HepG2 (cell line): ENCODE results near the gene TMEM218. TPM values are rescaled to one million over a fixed set of nuclear protein-coding genes. Genes with fewer than 3 reads are reported as not detected.

Experiments used
- CC2D1A ChIP-seq: sonication (generic); formaldehyde crosslinking; IDR thresholded peaks from 2 replicates; pipeline ENCODE4 v1.8.1; 2023; ENCODE audit warnings: mild to moderate bottlenecking, missing genetic modification reagents
- ELF1 ChIP-seq: sonication (generic); formaldehyde crosslinking; IDR thresholded peaks from 2 replicates; pipeline ENCODE4 v1.4.0; 2020; ENCODE audit warnings: missing genetic modification reagents
- HDAC2 ChIP-seq: sonication (generic); formaldehyde crosslinking; IDR thresholded peaks from 2 replicates; pipeline ENCODE4 v1.4.0; 2020; ENCODE audit warnings: missing genetic modification reagents
- KLF16 ChIP-seq, 2 experiments: sonication (generic) in 1 of 2; formaldehyde crosslinking in 1 of 2; IDR thresholded peaks; 2 replicates each; pipeline versions ENCODE4 v1.6.1 to v1.8.0; 2016 to 2023; ENCODE audit warnings: missing genetic modification reagents in 2 of 2, missing compliant biosample characterization in 1 of 2
- MIER2 ChIP-seq: IDR thresholded peaks from 2 replicates; pipeline ENCODE4 v1.6.1; 2016; ENCODE audit warnings: missing biosample characterization, missing genetic modification reagents
- MLXIP ChIP-seq: sonication (generic); formaldehyde crosslinking; IDR thresholded peaks from 2 replicates; pipeline ENCODE4 v1.9.0; 2021; ENCODE audit warnings: missing genetic modification reagents, borderline replicate concordance
- MYNN ChIP-seq: sonication (generic); formaldehyde crosslinking; IDR thresholded peaks from 2 replicates; pipeline ENCODE4 v1.4.0; 2020; ENCODE audit warnings: mild to moderate bottlenecking, low read depth, missing genetic modification reagents
- NCOA5 ChIP-seq: sonication (generic); formaldehyde crosslinking; IDR thresholded peaks from 2 replicates; pipeline ENCODE4 v1.4.0; 2020; ENCODE audit warnings: missing genetic modification reagents
- PHF8 ChIP-seq: sonication (generic); formaldehyde crosslinking; IDR thresholded peaks from 2 replicates; pipeline ENCODE4 v1.5.0; 2020; ENCODE audit warnings: missing genetic modification reagents
- POLR2G ChIP-seq: fragments of 200-400 bp; formaldehyde crosslinking; IDR thresholded peaks from 2 replicates; pipeline ENCODE4 v1.6.1; 2018; ENCODE audit warnings: mild to moderate bottlenecking, low read depth, low read length, moderate library complexity
- PRDM10 ChIP-seq: sonication (generic); formaldehyde crosslinking; IDR thresholded peaks from 2 replicates; pipeline ENCODE4 v1.4.0; 2020; ENCODE audit warnings: low read depth, missing genetic modification reagents
- RELA ChIP-seq: sonication (generic); formaldehyde crosslinking; IDR thresholded peaks from 2 replicates; pipeline ENCODE4 v1.4.0; 2020; ENCODE audit warnings: missing genetic modification reagents
- SIX4 ChIP-seq: sonication (generic); formaldehyde crosslinking; IDR thresholded peaks from 2 replicates; pipeline ENCODE4 v1.4.0; 2020; ENCODE audit warnings: missing genetic modification reagents
- SMAD3 ChIP-seq: sonication (generic); formaldehyde crosslinking; IDR thresholded peaks from 2 replicates; pipeline ENCODE4 v1.4.0; 2020; ENCODE audit warnings: missing genetic modification reagents
- ZBTB25 ChIP-seq: IDR thresholded peaks from 2 replicates; pipeline ENCODE4 v1.6.1; 2018; ENCODE audit warnings: missing genetic modification reagents
- ZNF205 ChIP-seq: IDR thresholded peaks from 2 replicates; pipeline ENCODE4 v1.6.1; 2018; ENCODE audit warnings: missing biosample characterization, missing genetic modification reagents
- ZNF501 ChIP-seq: sonication (generic); formaldehyde crosslinking; IDR thresholded peaks from 2 replicates; pipeline ENCODE4 v1.5.1; 2020; ENCODE audit warnings: mild to moderate bottlenecking, moderate library complexity, missing genetic modification reagents
- polyA plus RNA-seq, 8 experiments: library from polyadenylated mRNA; depleted of rRNA in 3 of 8; stranded (reverse) in 7 of 8; unstranded in 1 of 8; fragments of >200 nt; fragmentation: Illumina TruSeq in 4 of 8; extraction: Trizol in 4 of 8; gene quantifications; 2 replicates each; pipeline versions ENCODE4 v1.2.1 to v1.2.3, GENCODE V29; 2011 to 2016; ENCODE audit warnings: low read depth in 4 of 8, missing spikeins in 1 of 8, mixed read lengths in 1 of 8; ENCODE audit not compliant: insufficient read depth in 1 of 8
- total RNA-seq, 5 experiments: library from RNA; depleted of rRNA; stranded (reverse); fragments of >200 nt; fragmentation: Illumina TruSeq; extraction: Trizol; gene quantifications; 2 replicates each; pipeline ENCODE4 v1.2.3, GENCODE V29; 2016; ENCODE audit warnings: low read depth in 1 of 5
- TF ChIP-seq, protein P1 (sequence below): IDR thresholded peaks from 2 replicates; pipeline ENCODE4 v1.6.1; 2016; ENCODE audit warnings: control low read depth
- TF ChIP-seq, protein P2 (sequence below): IDR thresholded peaks from 2 replicates; pipeline ENCODE4 v1.6.1; 2016; ENCODE audit warnings: missing genetic modification reagents, missing compliant biosample characterization

The TMEM218 gene
- total and polyA plus RNA-seq, 2 of the 13 experiments (the other 11 are each of a cell fraction or from before 2014, with no cell fraction given): 11.8 to 14.0 TPM

DNA sequence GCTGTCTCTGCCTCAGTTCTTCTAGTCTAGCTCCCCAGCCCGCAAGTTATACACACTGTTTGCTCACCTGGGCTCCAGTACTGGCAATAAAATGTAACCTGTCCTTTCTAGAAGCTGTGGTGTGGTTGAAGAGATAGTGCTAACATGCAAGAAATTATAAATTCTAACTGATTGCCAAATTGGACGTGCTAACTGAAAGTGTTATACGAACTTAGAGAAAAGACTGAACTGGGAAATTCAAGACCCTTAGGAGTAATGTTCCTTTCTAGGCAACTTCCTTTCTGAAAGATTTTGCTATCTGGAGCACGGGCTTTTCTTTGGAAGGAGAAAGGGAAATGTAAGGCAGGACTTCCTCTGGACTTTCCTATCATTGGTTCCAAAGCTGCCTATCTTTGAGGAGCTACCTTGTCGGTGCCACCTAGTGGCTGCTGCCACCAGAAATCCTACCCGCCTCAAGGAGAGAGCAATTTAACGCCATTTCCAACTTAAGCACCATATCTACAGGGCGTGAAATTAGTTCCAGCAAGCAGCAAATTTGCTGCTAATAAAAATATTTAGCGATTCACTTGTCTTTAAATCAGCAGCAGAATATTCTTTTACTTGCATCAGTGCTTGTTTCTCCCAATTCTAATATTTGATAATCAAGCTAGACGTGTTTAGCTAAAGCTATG, 12.7 kb upstream of the TMEM218 start (continued):
- TF ChIP-seq, protein P1, sequence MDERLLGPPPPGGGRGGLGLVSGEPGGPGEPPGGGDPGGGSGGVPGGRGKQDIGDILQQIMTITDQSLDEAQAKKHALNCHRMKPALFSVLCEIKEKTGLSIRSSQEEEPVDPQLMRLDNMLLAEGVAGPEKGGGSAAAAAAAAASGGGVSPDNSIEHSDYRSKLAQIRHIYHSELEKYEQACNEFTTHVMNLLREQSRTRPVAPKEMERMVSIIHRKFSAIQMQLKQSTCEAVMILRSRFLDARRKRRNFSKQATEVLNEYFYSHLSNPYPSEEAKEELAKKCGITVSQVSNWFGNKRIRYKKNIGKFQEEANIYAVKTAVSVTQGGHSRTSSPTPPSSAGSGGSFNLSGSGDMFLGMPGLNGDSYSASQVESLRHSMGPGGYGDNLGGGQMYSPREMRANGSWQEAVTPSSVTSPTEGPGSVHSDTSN (CRISPR knock-in tag): peak; percentile 88
- TF ChIP-seq POLR2G: 0 out of 2 replicates have a peak, but pooled peaks have one; percentile 37
- TF ChIP-seq PHF8 (CRISPR knock-in tag): 0 out of 2 replicates have a peak, but pooled peaks have one; percentile 18
- TF ChIP-seq MLXIP (CRISPR knock-in tag): no peak
- TF ChIP-seq ZBTB25 (CRISPR knock-in tag): no peak
- TF ChIP-seq PRDM10: no peak
- TF ChIP-seq HDAC2 (CRISPR knock-in tag): no peak
- no peak for TF ChIP-seq RELA (CRISPR knock-in tag)
- 0 out of 2 replicates have a peak, but pooled peaks have one; percentile 19 for TF ChIP-seq SIX4 (CRISPR knock-in tag)
- TF ChIP-seq CC2D1A (CRISPR knock-in tag): peak; percentile 53; the same call in 1 of the 2 replicates
- no peak for TF ChIP-seq ZNF205 (CRISPR knock-in tag)
- TF ChIP-seq, protein P2, sequence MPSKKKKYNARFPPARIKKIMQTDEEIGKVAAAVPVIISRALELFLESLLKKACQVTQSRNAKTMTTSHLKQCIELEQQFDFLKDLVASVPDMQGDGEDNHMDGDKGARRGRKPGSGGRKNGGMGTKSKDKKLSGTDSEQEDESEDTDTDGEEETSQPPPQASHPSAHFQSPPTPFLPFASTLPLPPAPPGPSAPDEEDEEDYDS (CRISPR knock-in tag): peak; percentile 60
- TF ChIP-seq MYNN (CRISPR knock-in tag): no peak
- 0 out of 4 replicates have a peak, but pooled peaks of 1 of the 2 experiments have one; percentile 56 for TF ChIP-seq KLF16 (CRISPR knock-in tag; IDR thresholded peaks at IDR 0.05)
- no peak for TF ChIP-seq NCOA5 (CRISPR knock-in tag)
- TF ChIP-seq ELF1 (CRISPR knock-in tag): no peak
- 0 out of 2 replicates have a peak, but pooled peaks have one; percentile 25 for TF ChIP-seq SMAD3 (CRISPR knock-in tag)
- 0 out of 2 replicates have a peak, but pooled peaks have one; percentile 34 for TF ChIP-seq MIER2 (CRISPR knock-in tag)
- TF ChIP-seq ZNF501: 0 out of 2 replicates have a peak, but pooled peaks have one; percentile 29
